Measurements from ENCODE around the gene PRR16. TPM values are rescaled to one million over a fixed set of nuclear protein-coding genes. Genes with fewer than 3 reads are reported as not detected.

Gene PRR16
- total RNA-seq, 1 experiment from 2014 or later, result not detected

- ChIA-PET POLR2A (no interaction called here), CTCF (no interaction called here)
- Histone ChIP-seq H3K9me3 (ENCODE audit: control insufficient read depth, insufficient read depth, low read depth, low read length) (no peaks in the 10 kb centered on the region), H3K4me1 (ENCODE audit: control insufficient read depth, insufficient read depth, low read length) (no peaks in the 10 kb centered on the region), H3K4me3 (ENCODE audit: low read depth in 2 of 2, low read length in 2 of 2) (no peak overlapping the region), H3K27ac (ENCODE audit: low read length) (no peak overlapping the region), H3K27me3 (ENCODE audit: control insufficient read depth, insufficient read depth, low read length) (no peaks in the 10 kb centered on the region), H3K36me3 (ENCODE audit: control insufficient read depth, insufficient read depth, low read length) (no peaks in the 10 kb centered on the region)
- DNase-seq (ENCODE audit: low read depth, low spot score), result no peak
- no peak for ATAC-seq
- TF ChIP-seq TCF7L2 (IDR thresholded peaks at IDR 0.05; ENCODE audit: low read depth, low read length), result no peak
- no peak for TF ChIP-seq CTCF (IDR thresholded peaks at IDR 0.05)
- no peak for TF ChIP-seq REST (IDR thresholded peaks at IDR 0.05; ENCODE audit: insufficient read depth in 1 of 2, low read depth in 2 of 2, low read length in 1 of 2)
- TF ChIP-seq SIN3A (IDR thresholded peaks at IDR 0.05; ENCODE audit: borderline replicate concordance, insufficient read depth, low read depth, low read length), result no peak
- no peak for TF ChIP-seq POLR2AphosphoS5 (IDR thresholded peaks at IDR 0.05; ENCODE audit: low read depth, low read length)
- intact Hi-C loops (cut with micrococcal nuclease; ENCODE audit: unreplicated experiment), result no loop called here
- BruUV-seq (replicated peaks), result no TSS peak
- in situ Hi-C loops (cut with HindIII; ENCODE audit: low pct_unique_long_range_greater_than_20kb, low sequenced_read_pairs), result no loop called here
Measured at GRCh38 chr5:120568711-120569110, 104.6 kb downstream of the PRR16 start.

GRCh38 chr5:120576588-120576987, 112.5 kb downstream of the PRR16 start:
- ATAC-seq, result no peak

More at GRCh38 chr5:120576588-120576987, 112.5 kb downstream of the PRR16 start:
- DNase-seq (ENCODE audit: low read depth, low spot score), result no peak
- no peak for TF ChIP-seq CTCF (IDR thresholded peaks at IDR 0.05)
- no peak for TF ChIP-seq SIN3A (IDR thresholded peaks at IDR 0.05; ENCODE audit: borderline replicate concordance, insufficient read depth, low read depth, low read length)
- no peak for TF ChIP-seq TCF7L2 (IDR thresholded peaks at IDR 0.05; ENCODE audit: low read depth, low read length)
- TF ChIP-seq POLR2AphosphoS5 (IDR thresholded peaks at IDR 0.05; ENCODE audit: low read depth, low read length), result no peak
- no peak for TF ChIP-seq REST (IDR thresholded peaks at IDR 0.05; ENCODE audit: insufficient read depth in 1 of 2, low read depth in 2 of 2, low read length in 1 of 2)
- Histone ChIP-seq H3K9me3 (ENCODE audit: control insufficient read depth, insufficient read depth, low read depth, low read length) (no peaks in the 10 kb centered on the region), H3K36me3 (ENCODE audit: control insufficient read depth, insufficient read depth, low read length) (no peaks in the 10 kb centered on the region; the same call in 1 of the 2 replicates), H3K27me3 (ENCODE audit: control insufficient read depth, insufficient read depth, low read length) (no peaks in the 10 kb centered on the region), H3K4me1 (ENCODE audit: control insufficient read depth, insufficient read depth, low read length) (no peaks in the 10 kb centered on the region), H3K4me3 (ENCODE audit: low read depth in 2 of 2, low read length in 2 of 2) (no peak overlapping the region), H3K27ac (ENCODE audit: low read length) (no peak overlapping the region)
- in situ Hi-C loops (cut with HindIII; ENCODE audit: low pct_unique_long_range_greater_than_20kb, low sequenced_read_pairs) (no loop called here), intact Hi-C loops (cut with micrococcal nuclease; ENCODE audit: unreplicated experiment) (no loop called here)
- CTCF ChIA-PET, result no interaction called here
- no TSS peak for BruUV-seq (replicated peaks)
- POLR2A ChIA-PET, result no interaction called here

Measured in Panc1 (cell line).